Muscle of leg (tissue), 11 donors: ENCODE measurements around the gene HOXA2. TPM values are rescaled to one million over a fixed set of nuclear protein-coding genes. Genes with fewer than 3 reads are reported as not detected.

Experiments
- DNase-seq: peaks from one replicate; pipeline ENCODE4 v3.0.0; 2013
- H3K27ac ChIP-seq: one replicate; pipeline ENCODE4 v1.5.1; 2013; ENCODE audit warnings: mild to moderate bottlenecking, low read length, control low read depth
- H3K27me3 ChIP-seq: one replicate; pipeline ENCODE4 v1.6.1; 2013; ENCODE audit warnings: low read length; ENCODE audit not compliant: control insufficient read depth, insufficient read depth
- H3K36me3 ChIP-seq: one replicate; pipeline ENCODE4 v1.6.1; 2013; ENCODE audit warnings: low read length; ENCODE audit not compliant: control insufficient read depth, insufficient read depth
- H3K4me1 ChIP-seq: one replicate; pipeline ENCODE4 v1.6.1; 2013; ENCODE audit warnings: low read length; ENCODE audit not compliant: control insufficient read depth, insufficient read depth
- H3K4me3 ChIP-seq: one replicate; pipeline ENCODE4 v1.5.1; 2013; ENCODE audit warnings: low read length, control low read depth
- H3K9me3 ChIP-seq: replicated peaks from 2 replicates; pipeline ENCODE4 v1.6.1; 2013; ENCODE audit warnings: low read depth, low read length; ENCODE audit not compliant: control insufficient read depth
- WGBS: methylation state at CpG from one replicate; pipeline ENCODE4 v1.1.5; 2013; ENCODE audit warnings: missing lambda C conversion rate; ENCODE audit not compliant: insufficient coverage; 5-methylcytosine and 5-hydroxymethylcytosine counted together
- polyA plus RNA-seq, 8 donors: library from polyadenylated mRNA; unstranded; fragments of 120-200 nt; gene quantifications; one replicate each; pipeline versions ENCODE4 v1.2.1 to v1.2.3, GENCODE V29; 2013; ENCODE audit warnings: inconsistent platforms in 1 of 8, low replicate concordance in 1 of 8; ENCODE audit not compliant: insufficient read length in 8 of 8, insufficient read depth in 1 of 8
- total RNA-seq: library from RNA; stranded (reverse); fragments of 120-200 nt; gene quantifications from one replicate; pipeline ENCODE4 v1.2.4, GENCODE V29; 2013

Gene HOXA2
- total and polyA plus RNA-seq, 9 donors: 0.70 to 3.1 (median 1.3) TPM

- no peak for DNase-seq
- H3K27ac ChIP-seq: no peak overlapping the region
- peaks cover 6% of the 10 kb centered on the region for H3K36me3 ChIP-seq
- peaks cover 7% of the 10 kb centered on the region for H3K27me3 ChIP-seq
- WGBS: no CpG with 5 or more reads among the region's 2 CpGs
- H3K4me1 ChIP-seq: peaks cover 56% of the 10 kb centered on the region
- H3K4me3 ChIP-seq: no peak overlapping the region
- H3K9me3 ChIP-seq: no peaks in the 10 kb centered on the region
Observed at GRCh38 chr7:27132214-27132613, 29.7 kb upstream of the HOXA2 start.

- H3K27me3 ChIP-seq: peaks cover 4% of the 10 kb centered on the region
- H3K4me1 ChIP-seq: peaks cover 52% of the 10 kb centered on the region
- H3K9me3 ChIP-seq: no peaks in the 10 kb centered on the region
- H3K27ac ChIP-seq: peak overlapping the region; percentile 91
- peaks cover 6% of the 10 kb centered on the region for H3K36me3 ChIP-seq
- DNase-seq: no peak
- H3K4me3 ChIP-seq: peak overlapping the region; percentile 87
- 20% methylated on average over 1 of the region's 12 CpGs for WGBS
Observed at GRCh38 chr7:27131390-27131819, 28.9 kb upstream of the HOXA2 start.

GRCh38 chr7:27130540-27131389 lies 28.3 kb upstream of the HOXA2 start, which contains the start of gene HOXA4:
HOXA4 (minus strand) TSS chr7:27130757; CDS start chr7:27130733, 24 bp downstream.
- WGBS: 2% methylated on average over 52 of the region's 67 CpGs
- Histone ChIP-seq H3K36me3 (peaks cover 4% of the 10 kb centered on the region), H3K9me3 (no peaks in the 10 kb centered on the region), H3K4me3 (peak within 1 kb of the TSS; percentile 87), H3K4me1 (peaks cover 50% of the 10 kb centered on the region), H3K27me3 (peaks cover 4% of the 10 kb centered on the region), H3K27ac (peak within 1 kb of the TSS; percentile 91)
- peak; percentile 97 for DNase-seq

GRCh38 chr7:27129729-27130539 lies 27.5 kb upstream of the HOXA2 start:
- H3K4me3 ChIP-seq: peak overlapping the region; percentile 54
- H3K4me1 ChIP-seq: peaks cover 53% of the 10 kb centered on the region
- H3K9me3 ChIP-seq: no peaks in the 10 kb centered on the region
- H3K36me3 ChIP-seq: peaks cover 4% of the 10 kb centered on the region
- WGBS: 7% methylated on average over 70 of the region's 72 CpGs
- peaks cover 4% of the 10 kb centered on the region for H3K27me3 ChIP-seq
- DNase-seq: peak; percentile 64
- peak overlapping the region; percentile 81 for H3K27ac ChIP-seq

- Histone ChIP-seq H3K4me1 (peaks cover 52% of the 10 kb centered on the region), H3K36me3 (peaks cover 12% of the 10 kb centered on the region), H3K27ac (peak overlapping the region; percentile 82), H3K27me3 (peaks cover 6% of the 10 kb centered on the region), H3K9me3 (no peaks in the 10 kb centered on the region), H3K4me3 (peak overlapping the region; percentile 54)
- 76% methylated on average over 17 of the region's 28 CpGs for WGBS
- DNase-seq: no peak
Observed at GRCh38 chr7:27128776-27129728, 26.6 kb upstream of the HOXA2 start.

- peaks cover 48% of the 10 kb centered on the region for H3K4me1 ChIP-seq
- H3K27ac ChIP-seq: peak overlapping the region; percentile 82
- H3K36me3 ChIP-seq: peaks cover 17% of the 10 kb centered on the region
- no peaks in the 10 kb centered on the region for H3K9me3 ChIP-seq
- peaks cover 10% of the 10 kb centered on the region for H3K27me3 ChIP-seq
- no peak overlapping the region for H3K4me3 ChIP-seq
- 0% methylated on average over 1 of the region's 2 CpGs for whole genome bisulfite sequencing
- peak; percentile 93 for DNase-seq
Observed at GRCh38 chr7:27128034-27128433, 25.6 kb upstream of the HOXA2 start.

GRCh38 chr7:27126596-27127327 lies 24.3 kb upstream of the HOXA2 start:
- Histone ChIP-seq H3K4me1 (peaks cover 54% of the 10 kb centered on the region), H3K27me3 (peaks cover 11% of the 10 kb centered on the region), H3K36me3 (peaks cover 27% of the 10 kb centered on the region), H3K4me3 (no peak overlapping the region), H3K9me3 (no peaks in the 10 kb centered on the region), H3K27ac (no peak overlapping the region)
- no CpG with 5 or more reads among the region's 3 CpGs for WGBS
- DNase-seq: no peak

GRCh38 chr7:27125986-27126394 lies 23.5 kb upstream of the HOXA2 start:
- no peak for DNase-seq
- no peak overlapping the region for H3K27ac ChIP-seq
- 40% methylated on average over 2 of the region's 5 CpGs for WGBS
- H3K4me3 ChIP-seq: no peak overlapping the region
- H3K4me1 ChIP-seq: peaks cover 49% of the 10 kb centered on the region
- H3K9me3 ChIP-seq: no peaks in the 10 kb centered on the region
- peaks cover 9% of the 10 kb centered on the region for H3K27me3 ChIP-seq
- H3K36me3 ChIP-seq: peaks cover 28% of the 10 kb centered on the region
